Thyroid gland (tissue), 4 donors: ENCODE results near the gene ANKMY2. TPM values are rescaled to one million over a fixed set of nuclear protein-coding genes. Genes with fewer than 3 reads are reported as not detected.

Experiments
- DNase-seq, 2 donors: peaks; one replicate each; pipeline ENCODE4 v3.0.0-alpha.2; 2019
- H3K27ac ChIP-seq, 3 donors: fragments of 200-600 bp; sonication (generic); 1 replicate in 2 of 3; 2 replicates in 1 of 3; pipeline ENCODE4 v1.5.1; 2016 to 2019; ENCODE audit warnings: mild to moderate bottlenecking in 1 of 3, moderate library complexity in 1 of 3
- H3K27me3 ChIP-seq: fragments of 200-600 bp; sonication (generic); one replicate; pipeline ENCODE4 v1.5.1; 2019
- H3K36me3 ChIP-seq, 2 donors: fragments of 200-600 bp; sonication (generic); one replicate each; pipeline ENCODE4 v1.5.1; 2016 to 2019
- H3K4me1 ChIP-seq, 2 donors: fragments of 200-600 bp; sonication (generic); one replicate each; pipeline ENCODE4 v1.5.1; 2017 to 2019
- H3K4me3 ChIP-seq, 3 donors: fragments of 200-600 bp; sonication (generic); replicated peaks in 1 of 3; 1 replicate in 2 of 3; 2 replicates in 1 of 3; pipeline ENCODE4 v1.5.1; 2016; ENCODE audit warnings: mild to moderate bottlenecking in 1 of 3
- H3K9me3 ChIP-seq: fragments of 200-600 bp; sonication (generic); one replicate; pipeline ENCODE4 v1.5.1; 2017
- POLR2A ChIP-seq, 2 donors: fragments of 450-650 bp; IDR thresholded peaks; one replicate each; pipeline ENCODE4 v1.6.1; 2017; ENCODE audit warnings: antibody characterized with exemption in 2 of 2, mild to moderate bottlenecking in 2 of 2, moderate library complexity in 1 of 2
- WGBS, 2 donors: methylation state at CpG; one replicate each; pipeline ENCODE4 v1.1.5; 2017; 5-methylcytosine and 5-hydroxymethylcytosine counted together
- intact Hi-C: fragments of 100-400 bp; cut with DNase I; formaldehyde crosslinking; loops from one replicate; pipeline ENCODE4 v1.15.1; 2023
- total RNA-seq, 4 donors: library from RNA; depleted of rRNA; stranded (reverse); fragments of >200 nt; gene quantifications; one replicate each; pipeline ENCODE4 v1.2.3, GENCODE V29; 2016
- TF ChIP-seq, protein P1 (sequence below), 6 experiments: fragments of 200-600 bp in 3 of 6; fragments of 450-650 bp in 3 of 6; sonication (generic) in 3 of 6; IDR thresholded peaks; one replicate each; pipeline ENCODE4 v1.5.1; 2016 to 2019; ENCODE audit warnings: antibody characterized with exemption in 6 of 6, mild to moderate bottlenecking in 2 of 6, inconsistent platforms in 1 of 6, moderate library complexity in 1 of 6

ANKMY2 gene
- total RNA-seq, 4 donors from 2014 or later = 21.2 to 35.1 (median 23.9) TPM

DNA sequence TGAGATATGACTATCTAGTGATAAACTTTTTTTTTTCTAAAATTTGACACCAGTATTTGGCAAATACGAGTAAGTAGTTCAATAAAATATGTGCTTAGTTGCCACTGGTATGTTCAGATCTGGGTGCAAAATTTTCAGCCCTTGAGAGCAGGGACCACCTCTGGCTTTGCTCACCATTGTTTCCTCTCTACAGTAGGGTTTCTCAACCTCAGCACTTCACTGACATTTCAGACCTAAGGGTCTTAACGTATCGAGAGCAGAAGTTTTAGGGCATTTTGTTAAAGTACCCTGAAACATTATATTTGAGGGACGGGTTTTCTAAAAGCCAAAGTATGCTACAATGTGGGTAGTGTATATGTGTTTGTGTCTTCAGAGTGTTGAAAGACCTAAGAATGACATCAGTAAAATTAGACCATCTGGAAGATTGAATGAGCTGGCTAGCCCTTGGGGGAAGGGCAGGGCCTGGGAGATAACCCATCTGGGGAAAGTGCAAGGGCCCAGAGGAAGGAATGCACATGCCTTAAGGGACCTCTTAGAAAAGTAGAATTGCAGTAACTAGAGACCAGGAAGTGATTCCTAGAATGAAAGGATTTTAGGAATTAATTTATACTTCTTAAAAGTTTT lies 12.2 kb upstream of the ANKMY2 start:
- WGBS, 2 donors = 81 to 85% methylated on average over 4 of the region's 4 CpGs
- Histone ChIP-seq H3K4me1 (peaks cover 44 to 58% of the 10 kb centered on the region in 2 donors), H3K36me3 (no peaks in the 10 kb centered on the region), H3K27ac (peak overlapping the region in 2 of 3 donors; percentile 18 to 29), H3K9me3 (no peaks in the 10 kb centered on the region), H3K27me3 (no peaks in the 10 kb centered on the region), H3K4me3 (no peak overlapping the region)
- DNase-seq = no peak
- intact Hi-C loops = no loop called here
- no peak for TF ChIP-seq POLR2A (IDR thresholded peaks at IDR 0.05)
- TF ChIP-seq, protein P1, sequence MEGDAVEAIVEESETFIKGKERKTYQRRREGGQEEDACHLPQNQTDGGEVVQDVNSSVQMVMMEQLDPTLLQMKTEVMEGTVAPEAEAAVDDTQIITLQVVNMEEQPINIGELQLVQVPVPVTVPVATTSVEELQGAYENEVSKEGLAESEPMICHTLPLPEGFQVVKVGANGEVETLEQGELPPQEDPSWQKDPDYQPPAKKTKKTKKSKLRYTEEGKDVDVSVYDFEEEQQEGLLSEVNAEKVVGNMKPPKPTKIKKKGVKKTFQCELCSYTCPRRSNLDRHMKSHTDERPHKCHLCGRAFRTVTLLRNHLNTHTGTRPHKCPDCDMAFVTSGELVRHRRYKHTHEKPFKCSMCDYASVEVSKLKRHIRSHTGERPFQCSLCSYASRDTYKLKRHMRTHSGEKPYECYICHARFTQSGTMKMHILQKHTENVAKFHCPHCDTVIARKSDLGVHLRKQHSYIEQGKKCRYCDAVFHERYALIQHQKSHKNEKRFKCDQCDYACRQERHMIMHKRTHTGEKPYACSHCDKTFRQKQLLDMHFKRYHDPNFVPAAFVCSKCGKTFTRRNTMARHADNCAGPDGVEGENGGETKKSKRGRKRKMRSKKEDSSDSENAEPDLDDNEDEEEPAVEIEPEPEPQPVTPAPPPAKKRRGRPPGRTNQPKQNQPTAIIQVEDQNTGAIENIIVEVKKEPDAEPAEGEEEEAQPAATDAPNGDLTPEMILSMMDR (IDR thresholded peaks at IDR 0.05) = no peak

DNA sequence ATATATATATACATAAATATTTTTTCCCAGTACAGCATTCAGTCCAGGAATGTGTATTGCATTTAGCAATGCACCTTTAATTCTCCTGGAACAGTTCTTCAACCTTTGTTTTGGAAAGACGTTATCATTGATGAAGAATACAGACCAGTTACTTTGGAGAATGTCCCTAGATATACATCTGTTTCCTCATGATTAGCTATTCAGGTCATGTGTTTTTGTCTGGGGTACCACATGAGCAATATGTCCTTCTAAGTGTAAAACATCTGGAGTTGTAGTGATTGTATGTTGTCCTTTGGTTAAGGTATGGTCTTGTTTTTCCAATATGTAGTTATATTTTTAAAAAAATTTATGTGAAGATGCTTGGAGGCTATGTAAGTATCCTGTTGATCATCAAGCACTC lies 10.6 kb upstream of the ANKMY2 start:
- Histone ChIP-seq H3K9me3 (no peaks in the 10 kb centered on the region), H3K36me3 (no peaks in the 10 kb centered on the region), H3K4me1 (peaks cover 48 to 58% of the 10 kb centered on the region in 2 donors), H3K27me3 (no peaks in the 10 kb centered on the region), H3K4me3 (no peak overlapping the region), H3K27ac (peak overlapping the region in 1 of 3 donors; percentile 81)
- no peak for DNase-seq
- intact Hi-C loops = no loop called here
- TF ChIP-seq POLR2A (IDR thresholded peaks at IDR 0.05) = no peak
- TF ChIP-seq, protein P1 (IDR thresholded peaks at IDR 0.05) = no peak
- 50% methylated on average over 1 of the region's 1 CpG for WGBS, 2 donors

DNA sequence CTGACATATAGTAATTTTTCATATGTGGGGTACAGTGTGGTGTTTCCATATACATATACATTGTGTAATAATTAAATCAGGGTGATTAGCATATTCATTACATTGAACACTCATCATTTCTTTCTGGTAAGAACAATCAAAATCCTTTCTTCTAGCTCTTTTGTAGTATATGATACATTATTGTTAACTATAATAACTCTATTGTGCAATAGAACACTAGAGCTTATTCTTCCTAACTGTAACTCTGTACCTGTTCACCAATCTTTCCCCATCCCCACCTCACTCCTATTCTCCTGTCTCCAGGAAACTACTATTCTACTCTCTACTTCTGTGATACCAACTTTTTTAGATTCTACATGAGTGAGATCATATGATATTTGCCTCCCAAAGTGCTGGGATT lies 9.8 kb upstream of the ANKMY2 start:
- H3K36me3 ChIP-seq = no peaks in the 10 kb centered on the region
- no peaks in the 10 kb centered on the region for H3K9me3 ChIP-seq
- peak overlapping the region; percentile 81 to 97 (median 90) for H3K27ac ChIP-seq
- DNase-seq = no peak
- intact Hi-C loops = no loop called here
- no peaks in the 10 kb centered on the region for H3K27me3 ChIP-seq
- no peak overlapping the region for H3K4me3 ChIP-seq
- TF ChIP-seq, protein P1 (IDR thresholded peaks at IDR 0.05) = no peak
- peaks cover 48 to 55% of the 10 kb centered on the region in 2 donors for H3K4me1 ChIP-seq

DNA sequence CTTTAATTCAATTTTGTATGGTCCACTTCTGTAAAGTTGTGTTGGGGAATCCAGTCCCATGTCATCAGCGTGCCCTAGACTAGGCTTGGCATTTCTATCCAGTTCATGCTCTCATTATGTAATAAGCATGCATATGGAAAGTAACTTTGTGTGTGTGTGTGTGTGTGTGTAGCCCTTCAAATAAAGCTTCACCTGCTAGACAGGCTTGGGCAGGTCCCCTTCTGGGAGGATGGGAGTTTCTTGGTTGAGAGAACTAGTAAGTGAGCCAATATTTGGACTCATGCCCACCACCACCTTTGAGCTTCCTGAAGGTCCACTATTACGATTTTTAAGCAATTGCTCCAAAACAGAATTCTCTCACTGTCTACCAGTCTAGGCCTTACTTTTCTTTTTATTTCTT lies 7.3 kb upstream of the ANKMY2 start:
- Histone ChIP-seq H3K9me3 (no peaks in the 10 kb centered on the region), H3K36me3 (no peaks in the 10 kb centered on the region), H3K4me3 (no peak overlapping the region), H3K4me1 (peaks cover 67 to 71% of the 10 kb centered on the region in 2 donors), H3K27me3 (no peaks in the 10 kb centered on the region), H3K27ac (peak overlapping the region; percentile 81 to 97 (median 90))
- TF ChIP-seq POLR2A (IDR thresholded peaks at IDR 0.05) = no peak
- TF ChIP-seq, protein P1 (IDR thresholded peaks at IDR 0.05) = no peak
- intact Hi-C loops = no loop called here
- WGBS, 2 donors = 28 to 37% methylated on average over 2 of the region's 2 CpGs
- peak; percentile 93 to 95 for DNase-seq

DNA sequence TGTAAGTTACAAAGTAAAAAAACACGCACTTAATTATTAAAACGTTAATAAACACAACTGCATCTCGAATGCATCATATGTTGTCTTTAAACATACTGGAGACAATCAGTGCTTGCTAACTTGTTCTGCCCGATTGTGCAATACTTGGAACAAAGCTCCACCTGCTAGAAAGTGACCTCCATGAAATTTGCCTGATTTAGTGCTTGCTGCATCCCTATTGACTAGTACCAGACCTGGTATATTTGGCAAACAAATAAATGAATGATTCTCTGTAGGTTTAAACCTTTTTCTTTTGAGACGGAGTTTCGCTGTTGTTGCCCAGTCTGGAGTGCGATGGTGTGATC lies 6.7 kb upstream of the ANKMY2 start:
- intact Hi-C loops = no loop called here
- no peak overlapping the region for H3K4me3 ChIP-seq
- TF ChIP-seq POLR2A (IDR thresholded peaks at IDR 0.05) = no peak
- TF ChIP-seq, protein P1 (IDR thresholded peaks at IDR 0.05) = no peak
- peak overlapping the region; percentile 81 to 97 (median 90) for H3K27ac ChIP-seq
- H3K27me3 ChIP-seq = no peaks in the 10 kb centered on the region
- H3K9me3 ChIP-seq = no peaks in the 10 kb centered on the region
- 55 to 59% methylated on average over 7 of the region's 7 CpGs for WGBS, 2 donors
- no peaks in the 10 kb centered on the region for H3K36me3 ChIP-seq
- H3K4me1 ChIP-seq = peaks cover 67 to 78% of the 10 kb centered on the region in 2 donors
- DNase-seq = peak in 1 of 2 donors; percentile 31
